ENCODE data around the gene CDC42SE1. TPM values are rescaled to one million over a fixed set of nuclear protein-coding genes. Genes with fewer than 3 reads are reported as not detected.
"Not testable (repeated sequence)": the region's sequence is repeated elsewhere in the genome, so short reads cannot be mapped to it uniquely, and the experiment has no call there.

The CDC42SE1 gene, protein sequence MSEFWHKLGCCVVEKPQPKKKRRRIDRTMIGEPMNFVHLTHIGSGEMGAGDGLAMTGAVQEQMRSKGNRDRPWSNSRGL
- total RNA-seq, result 100 to 1,000 TPM; 126 to 148 (median 142) TPM

DNA sequence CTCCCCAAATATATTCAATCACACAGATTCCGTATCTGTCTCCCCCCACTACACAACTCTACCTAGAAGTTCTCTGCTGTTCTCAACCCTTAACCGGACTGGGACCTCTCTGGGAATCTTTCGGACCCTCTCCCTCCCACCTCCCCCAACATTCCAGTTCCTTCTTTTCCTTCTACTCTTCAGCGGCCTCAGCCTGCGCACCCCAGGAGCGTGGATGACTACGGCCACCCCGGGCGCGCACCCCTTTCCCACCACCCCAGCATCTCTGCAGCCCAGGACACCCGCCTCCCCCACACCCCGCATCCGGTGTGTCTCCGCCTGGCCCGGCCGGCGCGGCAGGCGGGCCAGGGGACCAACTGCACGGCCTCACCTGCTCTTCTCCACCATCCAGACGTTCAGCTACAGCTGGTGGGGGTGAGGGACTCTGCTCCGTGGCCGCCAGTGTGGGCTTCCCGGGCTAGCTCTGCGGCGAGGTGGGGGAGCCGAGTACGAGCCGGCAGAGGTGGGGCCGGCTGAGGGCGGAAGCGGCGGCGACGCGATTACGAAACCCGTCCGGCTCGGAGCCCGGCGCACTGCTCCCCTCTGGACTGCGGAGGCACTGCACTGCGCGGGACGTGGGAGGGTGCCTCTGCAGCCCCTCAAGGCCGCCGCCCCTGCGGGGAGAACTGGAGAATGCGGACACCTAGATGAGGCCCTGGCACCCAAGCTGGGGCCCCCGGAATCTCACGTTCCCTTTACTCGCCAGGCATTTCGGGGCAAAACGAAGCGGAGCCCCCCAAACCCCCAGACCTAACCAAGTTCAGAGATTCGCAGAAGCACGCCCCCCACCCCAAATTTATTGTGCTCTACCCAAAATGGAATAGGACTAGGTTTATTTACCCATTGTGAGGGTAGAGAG is at the start of gene CDC42SE1:
CDC42SE1 (minus strand) TSS at position 514 of the 898 bp plus-strand sequence. CDS start 3,892 bp downstream, outside the sequence.
- H3K9me3 Mint-ChIP-seq, result no peaks in the 10 kb centered on the region
- H3K27me3 Mint-ChIP-seq (ENCODE audit: low read depth), result no peaks in the 10 kb centered on the region
- H3K4me3 Mint-ChIP-seq, result peak within 1 kb of the TSS; percentile 99
- H3K4me1 Mint-ChIP-seq (ENCODE audit: low read depth), result peaks cover 49% of the 10 kb centered on the region
- H3K36me3 Mint-ChIP-seq (ENCODE audit: insufficient read depth), result peaks cover 32% of the 10 kb centered on the region
- ATAC-seq (peak; percentile 87 to 89), DNase-seq (peak; percentile 75)

DNA sequence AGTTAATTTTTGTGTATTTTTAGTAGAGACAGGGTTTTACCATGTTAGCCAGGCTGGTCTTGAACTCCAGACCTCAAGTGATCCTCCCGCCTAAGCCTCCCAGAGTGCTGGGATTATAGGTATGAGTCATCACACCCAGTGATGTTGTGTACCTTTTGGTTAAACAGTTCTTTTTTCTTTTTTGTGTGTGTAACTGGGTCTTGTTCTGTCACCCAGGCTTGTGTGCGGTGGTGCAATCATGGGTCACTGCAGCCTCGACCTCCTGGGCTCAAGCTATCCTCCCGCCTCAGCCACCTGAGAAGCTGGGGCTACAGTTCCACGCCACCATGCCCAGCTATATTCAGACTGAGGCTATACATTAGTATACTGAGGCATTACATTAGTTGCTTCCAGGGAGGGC is 48.9 kb upstream of the CDC42SE1 start:
- H3K9me3 Mint-ChIP-seq, result no peaks in the 10 kb centered on the region

DNA sequence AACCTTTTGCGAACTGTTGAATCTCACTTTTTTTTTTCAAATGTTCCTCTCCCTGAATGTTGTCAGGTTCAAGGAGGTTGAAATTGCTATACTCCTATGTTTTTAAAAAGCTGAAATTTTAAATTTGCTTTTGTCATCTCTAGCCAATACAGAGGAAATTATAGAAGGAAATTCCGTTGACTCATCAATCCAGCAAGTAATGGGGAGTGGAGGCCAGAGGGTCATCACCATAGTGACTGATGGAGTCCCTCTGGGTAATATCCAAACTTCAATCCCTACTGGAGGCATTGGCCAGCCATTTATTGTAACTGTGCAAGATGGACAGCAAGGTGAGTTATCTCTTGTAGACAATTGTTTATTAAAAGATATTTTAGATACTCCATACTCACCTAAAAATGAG is 47.5 kb upstream of the CDC42SE1 start:
- Mint-ChIP-seq H3K36me3 (ENCODE audit: insufficient read depth) (peaks cover 8% of the 10 kb centered on the region), H3K4me3 (no peak overlapping the region), H3K4me1 (ENCODE audit: low read depth) (no peaks in the 10 kb centered on the region), H3K9me3 (no peaks in the 10 kb centered on the region), H3K27me3 (ENCODE audit: low read depth) (no peaks in the 10 kb centered on the region)
- DNase-seq, result no peak
- no peak for ATAC-seq

More for the DNA sequence above, 48.9 kb upstream of the CDC42SE1 start:
- H3K4me1 Mint-ChIP-seq (ENCODE audit: low read depth), result no peaks in the 10 kb centered on the region
- DNase-seq, result no peak
- ATAC-seq, result no peak
- H3K36me3 Mint-ChIP-seq (ENCODE audit: insufficient read depth), result peaks cover 8% of the 10 kb centered on the region
- H3K27me3 Mint-ChIP-seq (ENCODE audit: low read depth), result no peaks in the 10 kb centered on the region
- no peak overlapping the region for H3K4me3 Mint-ChIP-seq

DNA sequence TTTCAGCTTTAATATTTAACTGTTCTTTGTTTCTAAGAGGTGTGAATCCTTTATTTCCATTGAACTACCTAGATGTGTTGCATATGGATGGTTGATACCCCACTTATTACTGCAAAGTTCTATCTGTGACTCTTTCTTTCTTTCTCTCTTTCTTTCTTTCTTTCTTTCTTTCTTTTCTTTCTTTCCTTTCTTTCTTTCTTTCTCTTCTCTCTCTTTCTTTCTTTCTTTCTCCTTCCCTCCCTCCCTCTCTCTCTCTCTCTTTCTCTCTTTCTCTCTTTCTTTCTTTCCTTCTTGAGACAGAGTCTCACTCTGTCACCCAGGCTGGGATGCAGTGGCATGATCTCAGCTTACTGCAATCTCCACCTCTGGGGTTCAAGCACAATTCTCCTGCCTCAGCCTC is 45.2 kb upstream of the CDC42SE1 start:
- H3K27me3 Mint-ChIP-seq (ENCODE audit: low read depth), result no peaks in the 10 kb centered on the region
- ATAC-seq (no peak), DNase-seq (no peak)
- no peaks in the 10 kb centered on the region for H3K4me1 Mint-ChIP-seq (ENCODE audit: low read depth)
- peaks cover 8% of the 10 kb centered on the region for H3K36me3 Mint-ChIP-seq (ENCODE audit: insufficient read depth)
- H3K9me3 Mint-ChIP-seq, result no peaks in the 10 kb centered on the region
- H3K4me3 Mint-ChIP-seq, result no peak overlapping the region

DNA sequence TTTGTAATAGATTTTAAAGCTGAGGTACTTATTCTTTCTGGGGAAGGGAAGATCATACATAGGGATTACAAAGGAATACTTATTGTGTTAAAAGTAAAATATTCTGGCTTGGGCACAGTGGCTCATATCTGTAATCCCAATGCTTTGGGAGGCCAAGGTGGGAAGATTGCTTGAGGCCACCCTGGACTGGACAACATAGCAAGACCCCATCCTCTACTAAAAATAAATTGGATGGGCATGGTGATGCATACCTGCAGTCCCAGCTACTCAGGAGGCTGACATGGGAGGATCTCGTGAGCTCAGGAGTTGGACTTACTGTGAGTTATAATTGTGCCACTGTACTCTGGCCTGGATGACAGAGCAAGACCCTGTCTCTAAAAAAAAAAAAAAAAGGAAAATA is 38.7 kb upstream of the CDC42SE1 start:
- DNase-seq (no peak), ATAC-seq (no peak)
- Mint-ChIP-seq H3K27me3 (ENCODE audit: low read depth) (no peaks in the 10 kb centered on the region), H3K4me3 (no peak overlapping the region), H3K4me1 (ENCODE audit: low read depth) (no peaks in the 10 kb centered on the region), H3K9me3 (no peaks in the 10 kb centered on the region), H3K36me3 (ENCODE audit: insufficient read depth) (peaks cover 2% of the 10 kb centered on the region)

DNA sequence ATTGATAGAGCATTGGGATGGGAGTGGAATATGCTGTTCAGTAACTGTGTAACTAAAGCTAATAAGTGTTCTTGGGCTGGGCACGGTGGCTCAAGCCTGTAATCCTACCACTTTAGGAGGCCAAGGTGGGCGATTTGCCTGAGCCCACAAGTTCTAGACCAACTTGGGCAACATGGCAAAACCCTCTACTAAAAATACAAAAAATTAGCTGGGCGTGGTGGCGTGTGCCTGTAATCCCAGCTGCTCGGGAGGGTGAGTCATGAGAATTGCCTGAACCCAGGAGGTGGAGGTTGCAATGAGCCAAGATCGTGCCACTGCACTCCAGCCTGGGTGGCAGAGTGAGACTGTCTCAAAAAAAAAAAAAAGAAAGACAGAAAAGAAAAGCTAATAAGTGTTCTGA is 38.0 kb upstream of the CDC42SE1 start:
- not testable (repeated sequence) for H3K36me3 Mint-ChIP-seq (ENCODE audit: insufficient read depth); ATAC-seq; H3K27me3 Mint-ChIP-seq (ENCODE audit: low read depth); H3K4me3 Mint-ChIP-seq; H3K4me1 Mint-ChIP-seq (ENCODE audit: low read depth); H3K9me3 Mint-ChIP-seq; DNase-seq

DNA sequence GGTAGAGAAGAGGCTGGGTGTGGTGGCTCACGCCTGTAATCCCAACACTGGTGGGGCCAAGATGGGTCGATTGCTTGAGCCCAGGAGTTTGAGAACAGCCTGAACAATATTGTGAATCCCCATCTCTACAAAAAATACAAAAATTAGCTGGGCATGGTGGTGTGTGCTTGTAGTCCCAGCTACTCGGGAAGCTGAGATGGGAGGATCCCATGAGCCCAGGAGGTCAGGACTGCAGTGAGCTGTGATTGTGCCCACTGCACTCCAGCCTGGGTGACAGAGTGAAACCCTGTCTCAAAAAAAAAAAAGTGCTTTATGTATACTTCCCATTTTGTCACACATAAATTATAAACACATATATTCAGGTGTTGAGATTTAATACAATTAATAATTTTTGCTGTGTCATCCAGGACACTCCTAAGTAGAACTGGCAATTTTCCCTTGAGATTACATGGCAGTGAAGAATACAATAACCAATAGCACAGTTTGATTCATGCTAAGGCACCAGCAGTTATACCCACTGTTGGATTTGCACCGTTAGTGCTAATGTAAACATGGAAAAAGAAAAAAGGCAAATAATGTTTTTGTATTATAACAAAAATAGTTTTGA is 26.6 kb upstream of the CDC42SE1 start:
- DNase-seq, result no peak
- H3K36me3 Mint-ChIP-seq (ENCODE audit: insufficient read depth), result peaks cover 6% of the 10 kb centered on the region

DNA sequence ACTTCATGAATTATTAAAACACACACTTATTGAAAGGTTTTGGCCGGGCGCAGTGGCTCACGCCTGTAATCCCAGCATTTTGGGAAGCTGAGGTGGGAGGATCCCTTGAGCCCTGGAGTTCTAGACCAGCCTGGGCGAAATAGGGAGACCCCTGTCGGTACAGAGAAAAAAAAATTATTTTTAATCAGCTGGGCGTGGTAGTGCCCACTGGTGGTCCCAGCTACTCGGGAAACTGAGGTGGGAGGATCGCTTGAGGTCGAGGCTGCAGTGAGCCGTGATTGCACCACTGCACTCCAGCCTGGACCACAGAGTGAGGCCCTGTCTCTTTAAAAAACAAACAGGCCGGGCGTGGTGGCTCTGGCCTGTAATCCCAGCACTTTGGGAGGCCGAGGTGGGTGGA is 12.8 kb upstream of the CDC42SE1 start:
- no peaks in the 10 kb centered on the region for H3K27me3 Mint-ChIP-seq (ENCODE audit: low read depth)
- peaks cover 4% of the 10 kb centered on the region for H3K36me3 Mint-ChIP-seq (ENCODE audit: insufficient read depth)
- H3K4me3 Mint-ChIP-seq, result peak overlapping the region; percentile 99
- no peaks in the 10 kb centered on the region for H3K9me3 Mint-ChIP-seq
- DNase-seq (no peak), ATAC-seq (no peak)
- H3K4me1 Mint-ChIP-seq (ENCODE audit: low read depth), result peaks cover 21% of the 10 kb centered on the region

More for the DNA sequence above, 26.6 kb upstream of the CDC42SE1 start:
- Mint-ChIP-seq H3K9me3 (no peaks in the 10 kb centered on the region), H3K27me3 (ENCODE audit: low read depth) (no peaks in the 10 kb centered on the region), H3K4me1 (ENCODE audit: low read depth) (no peaks in the 10 kb centered on the region), H3K4me3 (no peak overlapping the region)
- no peak for ATAC-seq

DNA sequence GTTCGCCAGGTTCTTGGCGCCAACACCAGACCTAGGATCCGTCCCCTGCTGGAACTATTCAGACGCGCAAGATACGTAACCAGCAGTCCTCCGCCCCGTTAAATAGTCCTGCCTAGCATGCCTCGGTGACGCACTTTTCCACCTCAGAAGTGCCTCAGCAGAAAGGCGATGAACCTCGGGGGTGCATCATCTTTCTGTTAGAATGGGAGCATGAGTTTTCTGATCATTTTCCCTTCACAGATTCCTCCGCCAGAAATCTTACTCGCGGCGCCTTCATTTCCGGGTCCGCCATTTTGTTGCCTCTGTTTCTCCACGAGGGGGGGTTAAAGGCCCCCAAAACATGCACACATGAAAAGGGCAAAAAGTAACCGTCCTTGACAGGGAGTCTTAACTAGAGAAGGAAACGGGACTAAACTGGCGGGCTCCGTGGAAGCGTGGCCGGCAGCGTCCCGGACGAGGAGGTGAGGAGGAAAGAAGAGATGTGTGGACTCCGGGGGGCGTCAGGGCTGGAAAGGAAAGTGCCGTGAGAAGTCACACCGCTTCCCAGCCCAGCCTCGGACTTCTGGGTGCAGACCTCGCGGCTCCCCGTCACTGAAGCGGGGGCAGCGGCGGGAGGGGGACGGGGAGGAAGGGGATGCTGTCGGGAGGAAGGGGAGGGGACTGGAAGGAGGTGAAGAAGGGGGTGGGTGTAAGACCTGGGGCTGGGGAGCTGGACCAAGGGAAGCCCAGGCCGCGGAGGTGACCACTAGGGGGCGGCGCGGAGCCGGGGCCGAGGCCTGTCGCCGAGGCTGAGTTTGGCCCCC is 11.3 kb upstream of the CDC42SE1 start, which contains the start of gene GABPB2:
GABPB2 (plus strand) TSS at position 288 of the 803 bp plus-strand sequence. CDS start 17,429 bp downstream, outside the sequence.
- Mint-ChIP-seq H3K4me3 (peak within 1 kb of the TSS; percentile 99), H3K36me3 (ENCODE audit: insufficient read depth) (peaks cover 4% of the 10 kb centered on the region), H3K27me3 (ENCODE audit: low read depth) (no peaks in the 10 kb centered on the region), H3K9me3 (no peaks in the 10 kb centered on the region), H3K4me1 (ENCODE audit: low read depth) (peaks cover 21% of the 10 kb centered on the region)
- DNase-seq (peak; percentile 79), ATAC-seq (peak; percentile 87 to 88)

DNA sequence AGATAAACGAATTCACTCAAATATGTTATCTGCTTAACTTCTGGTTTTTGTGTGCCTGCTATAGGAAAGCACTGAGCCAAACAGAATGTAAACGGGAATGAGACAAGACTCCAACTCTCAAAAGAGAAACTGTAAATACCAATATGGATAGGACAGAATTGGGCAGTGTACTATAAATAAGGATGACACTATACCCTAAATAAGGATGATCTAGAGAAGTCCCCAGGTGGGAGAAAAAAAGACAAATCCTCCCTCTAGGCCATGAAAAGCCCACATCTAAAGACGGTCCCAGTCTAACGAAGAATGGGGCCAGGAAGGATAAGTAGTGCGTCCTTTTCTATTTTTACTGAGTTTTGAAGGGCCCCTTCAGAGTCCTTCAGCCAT is 9.7 kb upstream of the CDC42SE1 start:
- Mint-ChIP-seq H3K9me3 (no peaks in the 10 kb centered on the region), H3K4me1 (ENCODE audit: low read depth) (peaks cover 21% of the 10 kb centered on the region), H3K4me3 (peak overlapping the region; percentile 99), H3K27me3 (ENCODE audit: low read depth) (no peaks in the 10 kb centered on the region), H3K36me3 (ENCODE audit: insufficient read depth) (peaks cover 4% of the 10 kb centered on the region)
- DNase-seq (no peak), ATAC-seq (no peak)

DNA sequence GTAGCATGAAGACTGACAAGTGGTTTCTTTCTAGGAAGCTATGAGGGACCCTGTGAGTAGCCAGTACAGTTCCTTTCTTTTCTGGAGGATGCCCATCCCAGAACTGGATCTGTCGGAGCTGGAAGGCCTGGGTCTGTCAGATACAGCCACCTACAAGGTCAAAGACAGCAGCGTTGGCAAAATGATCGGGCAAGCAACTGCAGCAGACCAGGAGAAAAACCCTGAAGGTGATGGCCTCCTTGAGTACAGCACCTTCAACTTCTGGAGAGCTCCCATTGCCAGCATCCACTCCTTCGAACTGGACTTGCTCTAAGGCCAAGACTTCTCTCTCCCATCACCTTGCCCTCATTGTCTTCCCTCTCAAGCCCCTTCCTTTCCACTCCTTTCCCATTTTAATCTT is 7.8 kb upstream of the CDC42SE1 start:
- Mint-ChIP-seq H3K36me3 (ENCODE audit: insufficient read depth) (no peaks in the 10 kb centered on the region), H3K27me3 (ENCODE audit: low read depth) (no peaks in the 10 kb centered on the region), H3K4me3 (no peak overlapping the region), H3K9me3 (no peaks in the 10 kb centered on the region), H3K4me1 (ENCODE audit: low read depth) (peaks cover 19% of the 10 kb centered on the region)
- no peak for ATAC-seq
- DNase-seq, result no peak

DNA sequence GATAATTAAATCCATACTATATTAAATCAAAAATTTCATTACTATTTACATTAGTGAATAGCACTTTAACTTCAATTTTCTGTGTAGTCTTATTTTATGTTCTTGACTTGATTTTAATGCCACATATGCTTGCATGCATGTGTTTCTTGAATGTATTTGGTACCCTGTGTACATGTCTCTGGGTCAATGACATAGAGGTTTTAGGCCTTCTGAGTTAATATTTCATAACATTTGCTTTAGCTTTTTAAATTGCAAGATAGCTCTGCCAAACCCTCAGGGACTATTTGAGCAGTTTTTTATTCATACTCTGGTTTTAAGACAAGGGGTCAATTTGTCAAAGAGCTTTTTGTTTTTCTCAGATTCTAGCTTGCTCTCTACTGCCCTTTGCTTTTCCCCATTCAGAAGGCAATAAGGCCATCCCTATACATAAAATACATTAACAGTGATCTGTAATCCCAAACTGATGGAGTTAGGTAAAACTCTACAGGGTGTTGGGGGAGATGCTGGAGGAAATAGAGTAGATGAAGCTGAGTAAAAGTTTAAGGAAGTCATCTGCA is 5.7 kb upstream of the CDC42SE1 start:
- no peaks in the 10 kb centered on the region for H3K36me3 Mint-ChIP-seq (ENCODE audit: insufficient read depth)
- H3K9me3 Mint-ChIP-seq, result no peaks in the 10 kb centered on the region
- ATAC-seq (no peak), DNase-seq (no peak)
- H3K27me3 Mint-ChIP-seq (ENCODE audit: low read depth), result no peaks in the 10 kb centered on the region
- peaks cover 16% of the 10 kb centered on the region for H3K4me1 Mint-ChIP-seq (ENCODE audit: low read depth)
- no peak overlapping the region for H3K4me3 Mint-ChIP-seq

DNA sequence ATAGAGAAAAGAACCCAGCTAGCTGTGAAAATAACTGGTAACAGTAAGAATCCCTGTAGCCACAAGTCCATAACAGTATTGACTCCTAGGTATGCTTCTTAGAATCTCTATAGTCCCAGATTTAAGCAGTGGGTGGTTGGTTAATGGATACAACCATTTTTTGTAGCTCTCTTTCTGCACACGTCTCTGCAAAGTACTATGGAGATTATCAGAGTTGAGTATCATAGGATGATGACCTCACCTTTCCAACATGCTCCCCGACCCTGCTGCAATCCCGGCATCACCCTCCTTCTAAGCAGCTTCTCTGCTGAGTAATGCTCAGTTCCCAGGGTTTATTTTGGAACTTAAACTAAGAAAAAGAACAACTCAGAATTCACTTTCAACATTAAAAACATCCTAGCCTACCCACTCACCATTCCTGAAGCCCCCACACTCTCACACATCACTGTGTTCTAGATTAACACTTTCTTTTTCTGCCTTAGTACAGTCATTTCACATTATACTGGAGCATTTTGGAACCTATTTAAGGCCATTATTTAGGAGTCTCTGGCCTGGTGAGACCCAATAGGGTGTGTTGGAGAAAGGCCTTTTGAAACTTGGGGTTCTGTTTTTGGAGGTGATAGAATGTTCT is 3.4 kb upstream of the CDC42SE1 start:
- no peaks in the 10 kb centered on the region for H3K27me3 Mint-ChIP-seq (ENCODE audit: low read depth)

More for the DNA sequence above, 3.4 kb upstream of the CDC42SE1 start:
- no peak overlapping the region for H3K4me3 Mint-ChIP-seq
- H3K4me1 Mint-ChIP-seq (ENCODE audit: low read depth), result peaks cover 15% of the 10 kb centered on the region
- ATAC-seq (no peak), DNase-seq (no peak)
- H3K9me3 Mint-ChIP-seq, result no peaks in the 10 kb centered on the region
- peaks cover 3% of the 10 kb centered on the region for H3K36me3 Mint-ChIP-seq (ENCODE audit: insufficient read depth)

Data from activated T-cell treated with anti-CD3 and anti-CD28 coated beads, Interleukin-2, amount 50 U/mL, for 4 hours (primary cell).